Activated naive CD8-positive, alpha-beta T cell treated with anti-CD3 and anti-CD28 coated beads for 36 hours (primary cell): ENCODE measurements around the gene CDH16. TPM values are rescaled to one million over a fixed set of nuclear protein-coding genes. Genes with fewer than 3 reads are reported as not detected.
"Not testable (repeated sequence)": the region's sequence is repeated elsewhere in the genome, so short reads cannot be mapped to it uniquely, and the experiment has no call there.

ENCODE experiments used
- DNase-seq: peaks from one replicate; pipeline ENCODE4 v3.0.0; 2021
- H3K27ac Mint-ChIP-seq: one replicate; pipeline ENCODE4 v1.8.0; 2022; ENCODE audit warnings: mild to moderate bottlenecking, moderate library complexity, mixed read lengths
- H3K27me3 Mint-ChIP-seq: one replicate; pipeline ENCODE4 v1.8.0; 2022; ENCODE audit warnings: mild to moderate bottlenecking, mixed read lengths
- H3K36me3 Mint-ChIP-seq: one replicate; pipeline ENCODE4 v1.8.0; 2021; ENCODE audit warnings: mild to moderate bottlenecking, mixed read lengths
- H3K4me1 Mint-ChIP-seq: one replicate; pipeline ENCODE4 v1.8.0; 2021; ENCODE audit warnings: mixed read lengths
- H3K4me3 Mint-ChIP-seq: one replicate; pipeline ENCODE4 v1.8.0; 2022; ENCODE audit warnings: mild to moderate bottlenecking, moderate library complexity, mixed read lengths
- H3K9me3 Mint-ChIP-seq: one replicate; pipeline ENCODE4 v1.8.0; 2022; ENCODE audit warnings: mixed read lengths
- total RNA-seq, 2 experiments: library from RNA; stranded (reverse); gene quantifications; one replicate each; pipeline ENCODE4 v1.2.3, GENCODE V29; 2021

CDH16 gene
- total RNA-seq, 2 experiments from 2014 or later = not detected

DNA sequence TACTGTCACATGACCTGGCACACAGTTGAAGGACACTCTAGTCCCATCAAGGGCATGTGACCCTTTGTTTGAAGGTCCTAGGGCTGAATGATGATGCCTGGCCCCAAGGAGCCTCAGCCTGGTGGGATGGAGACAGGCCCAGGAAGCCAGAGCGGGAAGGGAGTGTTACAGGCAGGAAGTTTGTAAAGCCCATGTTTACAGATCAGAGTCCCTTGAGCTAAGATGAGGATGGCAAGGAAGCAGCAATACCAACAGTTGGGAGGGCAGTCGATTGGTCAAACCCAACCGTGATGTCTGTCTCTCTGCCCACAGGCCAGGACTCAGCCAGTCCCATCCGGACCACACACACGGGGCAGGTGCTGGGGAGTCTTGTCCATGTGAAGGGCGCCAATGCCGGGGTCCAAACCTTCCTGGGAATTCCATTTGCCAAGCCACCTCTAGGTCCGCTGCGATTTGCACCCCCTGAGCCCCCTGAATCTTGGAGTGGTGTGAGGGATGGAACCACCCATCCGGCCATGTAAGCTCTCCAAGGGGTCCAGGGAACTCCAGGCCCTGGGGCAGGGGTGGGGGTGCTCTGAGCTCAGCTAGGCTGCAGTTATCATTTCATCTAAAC, 19.1 kb upstream of the CDH16 start:
- Mint-ChIP-seq H3K27ac (peak overlapping the region; percentile 14), H3K36me3 (peaks cover 26% of the 10 kb centered on the region)

DNA sequence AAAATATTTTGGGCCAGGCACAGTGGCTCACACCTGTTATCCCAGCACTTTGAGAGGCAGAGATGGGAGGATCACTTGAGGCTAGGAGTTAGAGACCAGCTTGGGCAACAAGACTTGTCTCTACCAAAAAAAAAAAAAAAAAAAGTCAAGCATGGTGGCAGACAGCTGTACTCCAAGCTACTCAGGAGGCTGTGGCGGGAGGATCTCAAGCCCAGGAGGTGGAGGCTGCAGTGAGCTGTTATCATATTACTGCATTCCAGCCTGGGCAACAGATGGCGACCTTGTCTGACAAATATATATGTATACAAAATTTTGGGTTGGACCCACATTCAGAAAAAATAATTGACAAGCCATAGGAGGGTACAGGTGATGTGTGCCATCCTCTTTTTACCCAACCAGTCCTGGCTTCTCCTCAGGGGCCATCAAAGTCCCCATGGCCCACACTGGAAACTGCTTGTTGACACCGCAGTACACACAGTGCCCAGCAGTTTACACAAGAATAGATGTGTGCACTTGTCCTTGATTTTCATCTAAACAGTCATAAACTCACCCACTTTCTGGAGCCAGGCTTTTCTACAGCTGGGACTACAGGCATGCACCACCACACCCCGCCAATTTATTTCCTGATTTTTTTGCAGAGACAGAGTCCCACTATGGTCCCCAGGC, 18.3 kb upstream of the CDH16 start:
- Mint-ChIP-seq H3K36me3 (peaks cover 30% of the 10 kb centered on the region), H3K4me3 (peak overlapping the region; percentile 32), H3K9me3 (no peaks in the 10 kb centered on the region), H3K4me1 (peaks cover 34% of the 10 kb centered on the region), H3K27ac (peak overlapping the region; percentile 14), H3K27me3 (no peaks in the 10 kb centered on the region)
- no peak for DNase-seq

More for the DNA sequence above, 19.1 kb upstream of the CDH16 start:
- Mint-ChIP-seq H3K4me1 (peaks cover 26% of the 10 kb centered on the region), H3K27me3 (no peaks in the 10 kb centered on the region), H3K9me3 (no peaks in the 10 kb centered on the region), H3K4me3 (no peak overlapping the region)
- no peak for DNase-seq

DNA sequence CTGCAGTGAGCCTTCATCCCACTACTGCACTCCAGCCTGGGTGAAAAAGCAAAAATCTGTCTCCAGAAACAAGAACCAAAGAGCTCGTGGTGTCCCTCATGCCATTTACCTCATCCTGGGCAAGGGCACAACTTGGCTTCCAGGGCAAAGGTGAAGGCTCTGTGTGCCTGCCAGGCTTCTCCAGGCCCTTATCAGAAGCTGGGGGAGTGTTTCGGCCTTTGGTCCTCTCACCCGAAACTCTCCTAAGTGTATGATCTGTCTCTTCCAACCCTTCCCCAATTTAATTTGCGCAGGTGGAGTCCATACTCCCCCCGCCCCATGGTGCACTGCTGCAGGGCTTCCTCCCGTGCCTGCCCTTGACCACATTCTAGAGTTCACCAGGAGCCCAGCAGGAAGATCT, 17.8 kb upstream of the CDH16 start:
- Mint-ChIP-seq H3K36me3 (peaks cover 30% of the 10 kb centered on the region), H3K27ac (peak overlapping the region; percentile 12), H3K27me3 (no peaks in the 10 kb centered on the region), H3K4me1 (peaks cover 38% of the 10 kb centered on the region), H3K9me3 (no peaks in the 10 kb centered on the region), H3K4me3 (peak overlapping the region; percentile 32)
- DNase-seq = no peak

DNA sequence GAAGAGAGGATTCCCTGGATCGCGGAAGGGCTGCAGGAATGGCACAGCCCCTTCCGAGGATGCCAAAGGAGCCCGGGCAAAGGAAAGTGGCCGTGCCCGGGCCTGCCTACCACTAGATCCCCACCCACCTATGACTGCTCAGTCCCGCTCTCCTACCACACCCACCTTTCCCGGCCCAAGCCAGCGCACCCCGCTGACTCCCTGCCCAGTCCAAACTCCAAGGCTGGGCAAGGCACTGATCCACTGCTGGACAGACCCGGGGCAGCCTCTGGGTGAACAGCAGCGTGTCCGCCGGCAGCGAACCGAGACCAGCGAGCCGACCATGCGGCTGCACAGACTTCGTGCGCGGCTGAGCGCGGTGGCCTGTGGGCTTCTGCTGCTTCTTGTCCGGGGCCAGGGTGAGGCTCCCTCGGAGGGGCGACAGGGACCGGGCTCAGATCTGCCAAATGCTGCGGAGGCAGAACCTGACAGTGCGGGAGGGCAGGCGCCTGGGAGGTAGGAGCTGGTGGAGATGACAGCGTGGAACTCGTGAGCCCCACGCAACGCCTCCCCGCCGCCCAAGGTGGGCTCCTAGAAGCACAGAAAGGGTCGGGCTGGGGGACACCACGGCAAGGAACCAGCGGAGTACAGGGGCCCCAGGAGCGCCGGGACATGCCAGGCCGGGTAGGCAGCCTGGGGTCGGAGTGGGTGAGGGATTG, 16.8 kb upstream of the CDH16 start, which contains the start of gene CES2:
CES2 (plus strand) TSS at position 203 of the 698 bp plus-strand sequence; CDS start at position 323, 120 bp downstream.
- H3K4me1 Mint-ChIP-seq = peaks cover 38% of the 10 kb centered on the region
- no peaks in the 10 kb centered on the region for H3K9me3 Mint-ChIP-seq
- H3K27ac Mint-ChIP-seq = peak within 1 kb of the TSS; percentile 99
- H3K4me3 Mint-ChIP-seq = peak within 1 kb of the TSS; percentile 97
- peaks cover 30% of the 10 kb centered on the region for H3K36me3 Mint-ChIP-seq
- H3K27me3 Mint-ChIP-seq = no peaks in the 10 kb centered on the region
- no peak for DNase-seq

DNA sequence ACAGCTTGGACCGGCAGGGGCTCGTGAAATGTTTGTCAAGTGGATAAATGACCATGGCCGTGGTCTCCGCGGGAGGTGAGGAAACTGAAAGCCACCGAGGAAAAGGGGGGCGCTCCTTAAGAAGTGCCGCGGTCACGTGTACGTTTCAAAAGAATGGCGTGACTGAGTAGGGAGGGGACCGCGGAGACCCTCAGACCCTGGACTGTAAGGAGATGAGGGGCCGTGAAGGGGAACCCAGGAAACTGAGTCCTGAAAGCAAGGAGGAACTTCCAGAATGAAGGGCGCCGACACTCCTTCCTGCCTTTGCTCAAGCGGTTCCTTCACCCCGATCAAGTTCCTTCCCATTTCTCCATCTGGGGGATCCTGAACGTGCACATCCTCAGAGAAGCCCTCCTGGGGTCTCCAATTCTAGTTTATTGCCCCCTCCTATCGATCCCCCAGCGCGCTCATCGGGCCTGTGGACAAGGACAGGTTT, 16.2 kb upstream of the CDH16 start:
- H3K27me3 Mint-ChIP-seq, H3K9me3 Mint-ChIP-seq, DNase-seq: not testable (repeated sequence)
- peaks cover 30% of the 10 kb centered on the region for H3K36me3 Mint-ChIP-seq
- H3K4me3 Mint-ChIP-seq = peak overlapping the region; percentile 97
- H3K4me1 Mint-ChIP-seq = peaks cover 38% of the 10 kb centered on the region
- peak overlapping the region; percentile 99 for H3K27ac Mint-ChIP-seq

DNA sequence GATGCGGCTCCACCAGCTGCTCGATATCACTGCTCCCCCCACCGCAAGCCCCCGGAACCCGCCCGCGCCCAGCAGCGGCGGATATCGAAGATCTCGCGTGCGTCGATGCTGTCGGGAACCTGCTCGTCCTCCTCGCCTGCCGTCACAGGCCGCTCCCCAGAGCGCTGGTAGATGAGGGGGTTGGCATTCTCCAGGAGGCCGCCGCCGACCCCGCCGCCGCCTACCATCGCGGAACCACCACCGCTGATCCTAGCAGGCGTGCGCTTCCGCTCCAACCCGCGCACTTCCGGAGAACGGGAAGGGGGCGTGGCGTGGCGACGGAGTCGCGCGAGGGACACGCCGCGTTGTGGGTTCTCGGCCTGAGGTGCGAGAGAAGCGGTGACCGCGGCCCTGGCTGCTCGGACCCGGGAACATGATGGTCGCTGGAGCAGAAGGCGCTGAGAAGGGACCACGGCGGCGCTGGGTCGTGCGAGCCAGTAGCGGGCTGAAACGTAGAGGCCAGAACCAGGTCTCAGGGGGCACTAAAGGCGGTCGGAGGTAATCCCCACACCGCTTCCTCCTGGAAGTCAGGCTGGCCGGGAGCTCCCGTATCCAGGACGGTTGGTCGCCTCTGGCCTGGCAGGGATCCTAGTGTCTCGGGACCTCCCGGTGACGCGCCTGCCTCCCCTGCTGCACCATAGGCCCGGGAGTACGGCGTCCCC, 15.6 kb upstream of the CDH16 start, which contains the start of gene CIAO2B:
CIAO2B (minus strand) TSS at position 265 of the 701 bp plus-strand sequence; CDS start at position 227, 38 bp downstream.
- Mint-ChIP-seq H3K4me3 (peak within 1 kb of the TSS; percentile 97), H3K27me3 (no peaks in the 10 kb centered on the region), H3K9me3 (no peaks in the 10 kb centered on the region), H3K27ac (peak within 1 kb of the TSS; percentile 99), H3K4me1 (peaks cover 38% of the 10 kb centered on the region), H3K36me3 (peaks cover 30% of the 10 kb centered on the region)
- DNase-seq = peak; percentile 92

DNA sequence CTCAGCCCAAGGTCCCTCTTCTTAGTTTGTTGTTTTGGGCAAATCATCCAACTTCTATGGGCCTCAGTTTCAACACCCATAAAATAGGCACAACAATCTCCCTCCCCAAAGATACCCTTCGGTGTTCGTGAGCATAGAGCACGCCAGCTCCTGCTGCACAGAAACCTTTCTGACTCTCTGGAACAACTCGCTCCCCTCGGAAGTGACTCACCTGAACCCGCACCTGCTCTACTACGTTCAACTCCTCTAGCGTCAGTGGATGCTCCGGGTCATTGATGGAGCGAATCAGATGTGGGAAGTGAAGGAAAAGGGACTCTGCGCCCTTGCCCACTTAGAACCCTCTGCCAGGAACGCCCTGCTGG, 15.1 kb upstream of the CDH16 start:
- Mint-ChIP-seq H3K27me3 (no peaks in the 10 kb centered on the region), H3K4me3 (peak overlapping the region; percentile 97), H3K27ac (peak overlapping the region; percentile 99), H3K9me3 (no peaks in the 10 kb centered on the region), H3K4me1 (peaks cover 38% of the 10 kb centered on the region), H3K36me3 (peaks cover 30% of the 10 kb centered on the region)
- no peak for DNase-seq

DNA sequence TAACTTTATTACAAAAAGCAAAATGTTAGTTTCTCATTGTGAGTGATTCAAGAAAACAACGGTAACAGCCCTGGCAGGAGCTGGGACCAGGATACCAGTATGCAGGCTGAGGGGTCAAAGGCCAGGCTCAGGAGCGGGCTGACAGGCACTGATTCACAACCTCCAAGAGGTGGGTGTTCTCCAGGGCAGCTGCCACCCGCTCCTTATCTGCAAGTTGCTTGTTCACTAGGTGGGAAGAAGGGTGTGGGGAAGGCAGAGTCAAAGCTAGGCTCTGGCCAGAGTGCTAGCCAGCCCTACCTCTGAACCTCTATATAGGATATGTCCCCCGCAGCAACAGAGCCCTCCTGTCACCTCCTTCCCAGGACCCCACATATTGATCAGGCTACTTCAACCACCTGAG, 13.4 kb upstream of the CDH16 start:
- H3K27ac Mint-ChIP-seq = peak overlapping the region; percentile 62
- H3K9me3 Mint-ChIP-seq = no peaks in the 10 kb centered on the region
- H3K4me3 Mint-ChIP-seq = peak overlapping the region; percentile 97
- DNase-seq = no peak
- no peaks in the 10 kb centered on the region for H3K27me3 Mint-ChIP-seq
- peaks cover 33% of the 10 kb centered on the region for H3K4me1 Mint-ChIP-seq
- H3K36me3 Mint-ChIP-seq = peaks cover 27% of the 10 kb centered on the region

DNA sequence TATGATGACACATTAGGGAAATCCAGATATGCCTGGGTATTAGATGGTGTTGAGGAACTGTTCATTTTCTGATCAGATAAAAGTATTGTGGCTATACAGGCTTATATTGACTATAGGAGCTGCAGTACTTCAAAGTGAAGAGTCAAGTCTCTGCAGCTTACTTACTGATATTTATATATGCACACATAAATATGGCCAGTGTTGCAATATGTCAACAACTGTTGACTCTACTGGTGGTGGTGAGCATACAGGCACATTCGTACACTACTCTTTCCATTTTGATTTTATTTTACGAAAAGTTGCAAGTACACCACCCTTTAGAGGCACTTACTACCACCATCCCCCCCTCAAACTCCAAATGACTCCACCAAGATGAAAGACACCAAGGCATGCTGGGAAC, 13.0 kb upstream of the CDH16 start:
- Mint-ChIP-seq H3K9me3 (no peaks in the 10 kb centered on the region), H3K27me3 (peaks cover 1% of the 10 kb centered on the region), H3K27ac (no peak overlapping the region), H3K4me3 (no peak overlapping the region), H3K36me3 (peaks cover 26% of the 10 kb centered on the region), H3K4me1 (peaks cover 31% of the 10 kb centered on the region)
- DNase-seq = no peak

DNA sequence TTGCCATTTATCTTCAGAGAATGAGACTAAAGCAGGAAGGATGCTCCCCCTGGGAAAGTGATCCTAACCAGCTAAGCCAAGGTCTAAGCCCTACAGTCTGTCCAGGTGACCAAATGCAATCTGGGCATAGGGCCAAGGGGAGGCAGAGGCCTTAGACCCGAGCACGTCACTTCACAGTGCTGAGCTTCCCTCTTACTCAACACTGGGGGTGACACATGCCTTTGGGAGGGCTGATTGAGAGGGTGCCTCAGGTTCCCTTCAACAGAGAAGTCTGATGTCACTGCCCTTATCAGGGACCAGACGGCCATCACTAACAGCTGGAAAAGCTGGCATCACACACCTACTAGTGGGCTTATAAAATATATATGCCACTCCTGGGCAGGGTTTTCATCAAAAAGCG, 11.5 kb upstream of the CDH16 start:
- H3K4me3 Mint-ChIP-seq = no peak overlapping the region
- H3K4me1 Mint-ChIP-seq = peaks cover 24% of the 10 kb centered on the region
- H3K27ac Mint-ChIP-seq = no peak overlapping the region
- H3K27me3 Mint-ChIP-seq = peaks cover 16% of the 10 kb centered on the region
- DNase-seq = no peak
- peaks cover 21% of the 10 kb centered on the region for H3K36me3 Mint-ChIP-seq
- no peaks in the 10 kb centered on the region for H3K9me3 Mint-ChIP-seq

DNA sequence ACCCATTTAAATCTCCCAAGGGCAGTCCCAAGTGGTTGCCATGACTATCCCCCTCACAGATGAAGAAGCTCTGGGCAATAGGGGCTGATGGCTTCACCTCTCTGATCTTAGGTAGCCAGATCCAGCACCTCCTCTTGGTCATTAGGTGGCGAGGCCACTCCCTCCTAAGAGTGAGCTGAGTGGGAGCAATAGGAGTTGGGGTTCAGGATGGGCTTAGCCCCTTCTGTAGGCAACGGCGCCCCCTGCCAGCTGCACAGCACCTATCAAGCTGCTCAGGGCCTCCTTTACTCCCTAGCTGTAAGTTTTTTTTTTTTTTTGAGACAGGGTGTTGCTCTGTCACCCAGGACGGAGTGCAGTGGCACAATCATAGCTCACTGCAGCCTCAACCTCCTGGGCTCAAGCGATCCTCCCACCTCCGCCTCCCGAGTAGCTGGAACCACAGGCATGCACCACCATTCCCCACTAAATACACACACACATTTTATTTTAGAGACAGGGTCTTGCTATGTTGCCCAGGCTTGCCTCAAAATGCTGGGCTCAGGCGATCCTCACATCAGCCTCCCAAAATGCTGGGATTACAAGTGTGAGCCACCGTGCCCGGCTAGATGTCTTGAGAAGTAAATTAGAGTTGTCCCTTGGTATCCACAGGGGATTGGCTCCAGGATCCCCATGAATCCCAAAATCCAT, 10.2 kb upstream of the CDH16 start:
- peaks cover 27% of the 10 kb centered on the region for H3K27me3 Mint-ChIP-seq
- no peaks in the 10 kb centered on the region for H3K9me3 Mint-ChIP-seq
- H3K36me3 Mint-ChIP-seq = peaks cover 15% of the 10 kb centered on the region
- peak; percentile 57 for DNase-seq
- H3K4me3 Mint-ChIP-seq = no peak overlapping the region
- H3K27ac Mint-ChIP-seq = no peak overlapping the region
- peaks cover 24% of the 10 kb centered on the region for H3K4me1 Mint-ChIP-seq

DNA sequence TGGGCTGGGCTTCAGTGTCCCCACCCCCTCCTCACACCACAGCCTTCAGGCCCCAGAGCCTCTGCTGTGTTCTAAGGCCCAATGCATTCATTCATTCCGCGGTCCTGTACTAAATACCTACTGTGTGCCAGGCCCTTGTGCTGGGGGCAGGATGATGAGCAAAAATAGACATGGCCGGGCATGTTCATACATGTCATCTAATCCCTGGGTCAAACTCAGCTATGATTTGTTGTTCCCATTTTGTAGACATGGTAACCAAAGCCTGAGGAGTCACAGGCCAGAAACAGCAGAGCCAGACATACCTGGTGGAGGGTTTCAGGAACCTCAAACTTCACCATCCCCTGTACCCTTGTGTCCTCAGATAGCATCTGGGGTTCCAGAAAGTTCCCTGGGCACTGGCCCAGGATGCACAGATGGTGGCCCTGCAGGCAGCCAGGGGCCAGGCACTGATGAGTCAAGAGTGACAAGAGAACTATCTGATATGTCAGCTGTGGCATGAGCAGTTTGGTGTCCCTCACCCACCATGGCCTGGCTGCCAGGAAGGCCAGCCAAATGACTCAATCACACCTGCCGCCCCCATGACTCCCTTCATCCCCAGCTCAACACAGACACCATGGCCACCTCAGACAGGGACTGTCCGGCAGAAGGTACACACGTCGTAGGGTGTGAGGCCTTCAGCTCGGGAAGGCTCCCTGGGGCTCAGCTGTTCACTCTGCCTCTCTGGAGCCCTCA, 9.4 kb upstream of the CDH16 start:
- Mint-ChIP-seq H3K9me3 (no peaks in the 10 kb centered on the region), H3K36me3 (peaks cover 7% of the 10 kb centered on the region), H3K27ac (no peak overlapping the region), H3K4me1 (peaks cover 17% of the 10 kb centered on the region), H3K4me3 (no peak overlapping the region), H3K27me3 (peaks cover 35% of the 10 kb centered on the region)
- no peak for DNase-seq

DNA sequence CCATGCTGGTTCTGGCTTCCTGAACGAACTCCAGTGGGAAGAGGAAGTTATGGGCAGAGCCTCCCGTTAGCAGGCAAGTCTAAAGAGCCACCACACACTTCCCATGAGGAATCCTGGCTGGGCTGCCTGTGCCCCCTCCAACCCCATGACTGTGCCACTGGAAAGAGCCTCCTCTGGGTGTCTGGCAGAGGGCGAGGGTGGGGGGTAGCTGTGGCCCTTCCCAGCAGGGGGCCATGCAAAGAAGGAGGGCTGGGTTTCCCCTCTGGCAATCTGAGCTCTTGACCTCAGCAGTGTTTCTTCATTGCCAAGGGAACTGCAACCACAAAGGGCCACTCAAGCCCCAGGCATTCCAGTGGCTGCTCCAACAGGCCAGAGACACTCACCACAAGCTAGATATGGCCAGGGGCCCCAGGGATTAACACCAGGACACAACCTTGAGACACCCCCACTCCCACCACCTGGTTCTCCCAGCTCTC, 8.3 kb upstream of the CDH16 start:
- peaks cover 40% of the 10 kb centered on the region for H3K27me3 Mint-ChIP-seq
- DNase-seq = no peak
- H3K36me3 Mint-ChIP-seq = no peaks in the 10 kb centered on the region
- H3K27ac Mint-ChIP-seq = no peak overlapping the region
- no peak overlapping the region for H3K4me3 Mint-ChIP-seq
- H3K9me3 Mint-ChIP-seq = no peaks in the 10 kb centered on the region
- peaks cover 6% of the 10 kb centered on the region for H3K4me1 Mint-ChIP-seq
